Stimulated activated CD4-positive, alpha-beta T cell treated with anti-CD3 and anti-CD28 coated beads, Interleukin-1b, Interleukin-23, amount 100 ng/mL, for 4 hours (primary cell): ENCODE data around the gene S1PR4.
"Not testable (repeated sequence)": the region's sequence is repeated elsewhere in the genome, so short reads cannot be mapped to it uniquely, and the experiment has no call there.

Experiments used
- DNase-seq, 2 donors: peaks; one replicate each; pipeline ENCODE4 v3.0.0-alpha.2; 2020; ENCODE audit warnings: low read depth in 2 of 2

The S1PR4 gene

GRCh38 chr19:3151563-3152418 lies 26.8 kb upstream of the S1PR4 start:
- no peak for DNase-seq

GRCh38 chr19:3152419-3152780 lies 26.2 kb upstream of the S1PR4 start:
- DNase-seq = no peak

DNA sequence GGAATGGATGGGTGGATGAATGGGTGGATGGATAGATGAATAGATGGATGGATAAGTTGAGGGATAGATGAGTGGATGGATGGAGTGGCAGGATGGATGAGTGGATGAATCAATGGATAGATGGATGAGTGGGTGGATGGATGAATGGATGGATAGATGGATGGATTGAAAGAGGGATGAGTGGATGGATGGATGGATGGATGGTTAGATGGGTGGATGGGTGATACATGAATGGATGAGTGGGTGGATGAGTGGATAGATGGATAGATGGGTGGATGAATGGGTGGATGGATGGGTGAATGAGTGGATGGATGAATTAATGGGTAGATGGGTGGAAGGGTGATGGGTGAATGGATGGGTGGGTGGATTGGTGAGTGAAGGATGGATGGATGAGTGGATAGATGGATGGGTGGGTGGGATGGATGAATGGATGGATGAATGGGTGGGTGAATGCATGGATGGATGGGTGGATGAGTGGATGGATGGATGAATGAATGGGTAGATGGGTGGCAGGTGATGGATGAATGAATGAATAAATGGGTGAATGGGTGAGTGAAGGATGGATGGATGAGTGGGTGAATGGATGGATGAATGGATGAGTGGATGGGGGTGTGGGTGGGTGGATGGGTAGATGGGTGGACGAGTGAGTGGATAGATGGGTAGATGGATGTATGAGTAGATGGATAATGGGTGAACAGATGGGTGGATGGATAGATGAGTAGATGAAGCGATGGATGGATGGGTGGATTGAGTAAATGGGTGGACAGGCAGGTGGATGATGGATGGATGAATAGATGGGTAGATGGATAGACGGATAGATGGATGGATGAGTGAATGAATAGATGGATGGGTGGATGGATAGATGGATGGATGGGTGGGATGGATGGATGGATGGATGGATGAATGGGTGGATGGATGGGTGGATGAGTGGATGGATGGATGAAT lies 25.0 kb upstream of the S1PR4 start:
- DNase-seq = no peak

DNA sequence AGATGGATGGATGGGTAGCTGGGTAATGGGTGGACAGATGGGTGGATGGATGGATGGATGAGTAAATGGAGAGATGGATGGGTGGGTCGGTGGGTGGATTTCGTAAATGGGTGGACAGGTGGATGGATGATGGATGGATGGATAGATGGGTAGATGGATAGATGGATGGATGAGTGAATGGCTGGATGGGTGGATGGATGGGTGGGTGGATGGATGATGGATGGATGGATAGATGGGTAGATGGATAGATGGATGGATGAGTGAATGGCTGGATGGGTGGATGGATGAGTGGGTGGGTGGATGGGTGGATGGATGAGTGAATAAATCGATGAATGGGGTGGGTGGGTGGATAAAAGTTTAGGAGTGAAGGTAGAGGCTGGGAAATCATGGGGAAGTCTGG lies 24.1 kb upstream of the S1PR4 start:
- not testable (repeated sequence) for DNase-seq

GRCh38 chr19:3154957-3155736 lies 23.4 kb upstream of the S1PR4 start:
- peak; percentile 64 to 77 for DNase-seq

DNA sequence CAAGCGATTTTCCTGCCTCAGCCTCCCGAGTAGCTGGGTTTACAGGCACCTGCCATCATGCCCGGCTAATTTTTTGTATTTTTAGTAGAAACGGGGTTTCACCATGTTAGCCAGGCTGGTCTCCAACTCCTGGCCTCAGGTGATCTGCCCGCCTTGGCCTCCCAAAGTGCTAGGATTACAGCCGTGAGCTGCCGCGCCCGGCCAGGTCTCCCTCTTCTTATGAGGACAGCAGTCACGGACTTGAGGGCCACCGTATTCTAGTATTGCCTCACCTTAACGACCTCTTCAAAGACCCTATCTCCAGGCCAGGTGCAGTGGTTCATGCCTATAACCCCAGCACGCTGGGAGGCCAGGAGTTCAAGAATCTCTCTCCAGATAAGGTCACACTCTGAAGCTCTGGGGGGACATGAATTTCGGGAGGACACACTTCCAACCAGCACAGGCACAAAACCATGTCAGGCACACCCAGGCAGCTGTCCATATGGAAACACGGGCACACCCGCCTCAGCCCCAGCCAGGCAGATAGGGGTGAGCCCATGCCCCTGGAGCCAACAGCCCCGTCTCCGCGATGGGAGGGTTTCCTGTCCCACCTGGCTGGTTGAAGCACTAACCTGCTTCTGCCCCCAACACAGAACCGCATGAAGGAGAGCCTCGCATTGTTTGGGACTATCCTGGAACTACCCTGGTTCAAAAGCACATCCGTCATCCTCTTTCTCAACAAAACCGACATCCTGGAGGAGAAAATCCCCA lies 21.3 kb upstream of the S1PR4 start:
- no peak for DNase-seq

DNA sequence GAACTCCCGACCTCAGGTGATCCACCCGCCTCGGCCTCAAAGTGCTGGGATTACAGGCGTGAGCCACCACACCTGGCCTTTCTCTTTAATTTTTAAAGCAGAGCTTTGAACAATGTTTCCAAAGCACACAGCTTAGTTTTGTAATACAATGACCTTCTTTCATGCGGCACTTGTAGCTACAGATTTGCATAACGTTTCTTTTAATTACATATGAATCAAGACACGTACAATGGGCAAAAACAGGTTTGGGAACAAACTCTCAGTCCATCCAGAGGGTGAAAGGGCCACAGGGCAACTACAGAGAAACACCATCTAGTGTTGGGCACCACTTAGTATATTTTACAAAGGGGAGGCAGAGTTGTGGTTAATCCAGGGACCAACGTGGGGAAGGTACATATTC lies 19.0 kb upstream of the S1PR4 start:
- no peak for DNase-seq

- no peak for DNase-seq
Measured at GRCh38 chr19:3160219-3160618, 18.4 kb upstream of the S1PR4 start.

DNA sequence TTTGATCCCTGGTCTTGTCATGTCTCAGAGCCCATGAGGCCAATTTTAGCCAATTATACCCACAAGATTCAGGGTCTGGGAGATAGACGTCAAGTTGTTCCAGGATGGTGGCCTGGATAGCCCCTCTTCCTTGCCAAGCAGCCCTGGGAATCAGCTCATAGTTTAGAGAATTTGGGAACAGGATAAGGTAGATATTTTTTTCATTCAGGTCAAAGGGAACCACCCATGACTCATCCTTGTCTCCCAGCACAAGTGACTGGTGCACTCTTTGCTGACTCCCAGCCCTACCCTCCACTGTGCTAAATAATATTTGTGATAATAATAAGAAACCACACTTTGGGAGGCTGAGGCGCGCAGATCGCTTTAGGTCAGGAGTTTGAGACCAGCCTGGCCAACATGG lies 17.1 kb upstream of the S1PR4 start:
- no peak for DNase-seq

GRCh38 chr19:3162418-3163229 lies 15.9 kb upstream of the S1PR4 start:
- DNase-seq = no peak

DNA sequence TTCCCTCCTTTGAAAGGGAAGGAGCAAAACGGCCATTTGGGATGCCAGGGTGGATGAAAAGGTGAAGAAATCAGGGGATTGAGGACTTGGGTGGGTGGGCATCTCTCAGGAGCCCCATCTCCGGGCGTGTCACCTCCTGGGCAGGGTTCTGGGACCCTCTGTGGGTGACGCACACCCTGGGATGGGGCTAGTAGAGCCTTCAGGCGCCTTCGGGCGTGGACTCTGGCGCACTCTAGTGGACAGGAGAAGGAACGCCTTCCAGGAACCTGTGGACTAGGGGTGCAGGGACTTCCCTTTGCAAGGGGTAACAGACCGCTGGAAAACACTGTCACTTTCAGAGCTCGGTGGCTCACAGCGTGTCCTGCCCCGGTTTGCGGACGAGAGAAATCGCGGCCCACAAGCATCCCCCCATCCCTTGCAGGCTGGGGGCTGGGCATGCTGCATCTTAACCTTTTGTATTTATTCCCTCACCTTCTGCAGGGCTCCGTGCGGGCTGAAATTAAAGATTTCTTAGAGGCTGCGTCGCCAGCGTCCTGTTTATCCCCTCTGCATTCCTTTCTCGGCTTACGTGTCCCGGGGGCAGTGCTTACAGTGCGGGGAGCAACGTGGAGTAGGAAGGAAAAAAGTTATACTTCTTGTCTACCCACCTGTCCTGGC lies 15.2 kb upstream of the S1PR4 start:
- peak; percentile 60 to 68 for DNase-seq

GRCh38 chr19:3163943-3164342 lies 14.6 kb upstream of the S1PR4 start:
- no peak for DNase-seq

GRCh38 chr19:3167533-3168272 lies 10.9 kb upstream of the S1PR4 start:
- DNase-seq = no peak

DNA sequence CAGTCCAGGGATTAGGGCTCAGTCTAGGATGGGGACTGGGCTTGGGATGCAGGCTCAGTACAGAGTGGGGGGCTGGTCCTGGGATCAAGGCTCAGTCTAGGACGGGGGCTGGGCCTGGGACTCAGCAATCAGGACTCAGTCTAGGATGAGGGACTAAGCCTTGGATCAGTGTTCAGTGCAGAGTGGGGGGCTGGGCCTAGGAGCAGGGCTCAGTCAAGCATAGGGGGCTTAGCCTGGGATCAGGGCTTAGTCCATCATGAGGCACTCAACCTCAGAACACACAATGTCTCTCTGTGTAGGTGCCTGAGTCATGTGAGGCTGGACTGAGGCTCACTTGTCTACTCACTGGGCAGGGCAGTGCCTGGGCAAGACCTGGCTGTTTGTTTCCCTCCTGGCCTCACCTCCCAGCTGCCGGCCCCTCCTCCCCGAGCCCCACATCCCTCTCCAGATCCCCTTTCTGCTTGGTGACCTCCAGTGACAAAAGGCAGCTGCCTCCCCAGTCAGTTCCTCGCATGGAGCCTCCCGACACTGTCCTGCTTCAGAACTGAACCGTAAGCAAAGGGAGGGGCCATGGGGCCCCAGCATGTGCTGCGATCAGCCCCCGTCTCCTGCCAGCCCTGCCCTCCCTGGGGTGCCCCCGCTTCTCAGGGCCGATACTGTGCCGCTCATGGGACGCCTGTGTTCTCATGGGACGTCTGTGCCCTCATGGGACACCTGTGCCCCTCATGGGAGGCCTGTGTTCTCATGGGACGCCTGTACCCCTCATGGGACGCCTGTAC lies 6.5 kb upstream of the S1PR4 start:
- DNase-seq = no peak

- DNase-seq = not testable (repeated sequence)
Measured at GRCh38 chr19:3172673-3173000, 5.9 kb upstream of the S1PR4 start.

- DNase-seq = no peak
Measured at GRCh38 chr19:3175781-3176714, 2.5 kb upstream of the S1PR4 start.

DNA sequence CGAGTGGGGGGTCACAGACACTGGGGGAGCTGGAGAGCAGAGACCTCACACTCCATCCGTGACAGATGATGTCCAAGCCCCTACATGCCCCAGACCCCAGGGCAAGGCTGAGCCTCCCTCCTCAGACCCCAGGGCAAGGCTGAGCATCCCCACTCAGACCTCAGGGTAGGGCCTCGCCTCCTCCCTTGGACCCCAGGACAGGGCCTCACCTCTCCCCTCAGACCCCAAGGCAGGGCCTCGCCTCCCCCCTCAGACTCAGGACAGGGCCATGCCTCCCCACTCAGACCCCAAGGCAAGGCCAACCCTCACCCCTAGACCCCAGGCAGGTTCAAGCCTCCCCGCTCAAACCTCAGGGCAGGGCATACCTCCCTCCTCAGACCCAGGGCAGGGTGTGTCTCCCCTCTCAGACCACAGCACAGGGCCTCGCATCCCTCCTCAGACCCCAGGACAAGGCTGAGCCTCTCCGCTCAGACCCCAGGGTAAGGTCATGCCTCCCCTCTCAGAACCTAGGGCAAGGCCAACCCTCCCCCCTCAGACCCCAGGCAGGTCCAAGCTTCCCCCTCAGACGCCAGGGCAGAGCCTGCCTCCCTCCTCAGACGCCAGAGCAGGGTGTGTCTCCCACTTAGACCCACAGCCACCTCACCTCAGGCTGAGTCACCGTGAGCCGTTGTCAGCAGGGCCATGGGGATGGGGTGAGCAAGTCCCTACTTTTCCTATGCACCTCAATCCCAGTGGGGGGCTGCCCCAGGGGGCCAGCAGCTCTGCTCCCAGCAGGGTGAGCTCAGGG lies 1.7 kb upstream of the S1PR4 start:
- peak; percentile 51 to 61 for DNase-seq
